Epithelial cell of proximal tubule (primary cell): Measurements from ENCODE around the gene TBCD. TPM values are rescaled to one million over a fixed set of nuclear protein-coding genes. Genes with fewer than 3 reads are reported as not detected.

Source experiments
- DNase-seq: peaks from one replicate; pipeline ENCODE4 v3.0.0-alpha.2; 2011; ENCODE audit warnings: low read depth
- H3K4me3 ChIP-seq: 2 replicates; pipeline ENCODE4 v1.5.1; 2011; ENCODE audit warnings: low read depth, mild to moderate bottlenecking, low read length
- CTCF ChIP-seq: conservative IDR thresholded peaks from 2 replicates; pipeline ENCODE4 v1.5.1; 2012; ENCODE audit warnings: low read depth, mild to moderate bottlenecking, low read length
- total RNA-seq: library from RNA; depleted of rRNA; stranded (reverse); fragments of >200 nt; gene quantifications from 2 replicates; pipeline ENCODE4 v1.2.3, GENCODE V29; 2015

TBCD gene
- total RNA-seq, 1 donor from 2014 or later: 46.6 TPM

GRCh38 chr17:82930043-82930923 is 178.4 kb downstream of the TBCD start:
- TF ChIP-seq CTCF: no peak
- H3K4me3 ChIP-seq: no peak overlapping the region

DNA sequence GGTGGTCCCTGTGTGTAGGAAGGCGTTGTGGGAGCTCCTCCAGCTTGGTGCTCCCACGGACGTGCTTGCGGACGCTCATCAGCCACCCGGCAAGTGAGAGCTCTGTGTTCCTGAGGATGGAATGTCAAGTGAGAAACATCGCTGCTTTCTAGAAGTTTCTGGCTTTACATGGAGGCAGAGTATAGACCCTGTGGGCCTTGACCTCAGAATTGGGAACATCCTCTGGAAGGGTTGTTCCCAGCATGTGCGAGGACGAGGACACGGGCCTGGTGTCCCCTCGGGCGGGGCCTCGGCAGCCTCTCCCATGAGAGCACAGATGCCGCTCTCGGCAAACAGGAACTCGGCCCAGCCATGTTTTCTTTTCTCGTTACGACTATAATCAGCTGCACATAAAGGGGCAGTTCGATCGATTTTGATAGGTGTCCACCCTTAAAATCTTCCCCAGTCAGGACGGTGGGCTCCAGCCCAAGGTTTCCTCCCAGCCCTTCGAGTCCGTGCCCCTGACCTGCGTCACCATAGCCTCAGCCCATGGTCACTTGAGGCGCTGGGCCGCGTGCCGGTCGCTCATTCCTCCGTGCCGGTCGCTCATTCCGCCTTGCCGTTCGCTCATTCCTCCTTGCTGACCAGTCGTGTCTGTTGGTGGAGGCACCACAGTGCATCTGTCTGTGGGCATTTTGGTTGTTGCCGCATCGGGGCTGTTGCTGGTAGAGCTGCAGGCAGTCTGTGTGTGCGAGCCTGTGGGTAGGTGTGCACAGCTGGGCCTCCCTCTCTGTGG is 179.2 kb downstream of the TBCD start:
- H3K4me3 ChIP-seq: no peak overlapping the region
- DNase-seq: no peak
- no peak for TF ChIP-seq CTCF

More at GRCh38 chr17:82930043-82930923, 178.4 kb downstream of the TBCD start:
- no peak for DNase-seq

GRCh38 chr17:82931699-82932517 is 180.0 kb downstream of the TBCD start:
- H3K4me3 ChIP-seq: no peak overlapping the region
- DNase-seq: no peak
- TF ChIP-seq CTCF: no peak

GRCh38 chr17:82932518-82933310 is 180.8 kb downstream of the TBCD start:
- TF ChIP-seq CTCF: no peak
- no peak overlapping the region for H3K4me3 ChIP-seq
- DNase-seq: no peak

DNA sequence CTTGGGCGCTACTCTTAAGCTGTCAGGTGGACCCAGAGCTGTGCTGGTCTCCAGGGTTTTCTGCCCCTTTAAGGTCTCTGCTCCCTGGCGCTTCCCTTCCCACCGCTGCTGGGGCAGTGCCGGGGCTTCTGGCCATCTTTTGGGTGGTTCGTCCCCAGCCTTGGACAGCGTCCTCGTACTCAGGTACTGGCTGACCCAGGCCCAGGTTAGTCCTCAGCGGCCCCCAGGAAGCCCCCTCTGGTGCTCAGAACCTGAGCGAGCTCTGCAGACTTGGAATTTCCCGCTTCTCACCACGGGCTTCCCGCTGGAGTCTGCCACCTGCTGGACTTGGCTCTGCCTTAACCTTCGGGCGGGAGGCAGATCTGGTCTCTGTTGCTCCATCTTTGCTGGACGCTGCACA is 182.0 kb downstream of the TBCD start:
- H3K4me3 ChIP-seq: no peak overlapping the region
- TF ChIP-seq CTCF: peak; percentile 4
- no peak for DNase-seq
